ENCODE results near the gene TAF15. TPM values are rescaled to one million over a fixed set of nuclear protein-coding genes. Genes with fewer than 3 reads are reported as not detected.

Gene TAF15
- total and polyA plus RNA-seq, 4 donors: 88.5 to 138 (median 114) TPM

DNA sequence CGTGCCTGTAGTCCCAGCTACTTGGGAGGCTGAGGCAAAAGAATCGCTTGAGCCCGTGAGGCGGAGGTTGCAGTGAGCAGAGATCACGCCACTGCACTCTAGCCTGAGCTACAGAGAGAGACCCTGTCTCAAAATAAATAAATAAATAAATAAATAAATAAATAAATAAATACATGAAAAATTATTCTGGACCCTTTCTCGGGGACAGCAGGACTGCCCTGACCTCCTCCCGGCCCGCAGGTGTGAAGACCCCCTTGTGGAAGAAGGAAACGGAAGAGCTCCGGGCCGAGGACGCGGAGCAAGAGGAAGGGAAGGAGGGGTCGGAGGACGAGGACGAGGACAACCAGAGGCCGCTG is 45.5 kb upstream of the TAF15 start:
- no peak overlapping the region for H3K9ac ChIP-seq (ENCODE audit: insufficient read depth in 1 of 2, low read length in 2 of 2)
- no peak overlapping the region for H3K27ac ChIP-seq (ENCODE audit: low read depth in 1 of 2, low read length in 1 of 2)
- no peak for DNase-seq
- TF ChIP-seq, protein P1, sequence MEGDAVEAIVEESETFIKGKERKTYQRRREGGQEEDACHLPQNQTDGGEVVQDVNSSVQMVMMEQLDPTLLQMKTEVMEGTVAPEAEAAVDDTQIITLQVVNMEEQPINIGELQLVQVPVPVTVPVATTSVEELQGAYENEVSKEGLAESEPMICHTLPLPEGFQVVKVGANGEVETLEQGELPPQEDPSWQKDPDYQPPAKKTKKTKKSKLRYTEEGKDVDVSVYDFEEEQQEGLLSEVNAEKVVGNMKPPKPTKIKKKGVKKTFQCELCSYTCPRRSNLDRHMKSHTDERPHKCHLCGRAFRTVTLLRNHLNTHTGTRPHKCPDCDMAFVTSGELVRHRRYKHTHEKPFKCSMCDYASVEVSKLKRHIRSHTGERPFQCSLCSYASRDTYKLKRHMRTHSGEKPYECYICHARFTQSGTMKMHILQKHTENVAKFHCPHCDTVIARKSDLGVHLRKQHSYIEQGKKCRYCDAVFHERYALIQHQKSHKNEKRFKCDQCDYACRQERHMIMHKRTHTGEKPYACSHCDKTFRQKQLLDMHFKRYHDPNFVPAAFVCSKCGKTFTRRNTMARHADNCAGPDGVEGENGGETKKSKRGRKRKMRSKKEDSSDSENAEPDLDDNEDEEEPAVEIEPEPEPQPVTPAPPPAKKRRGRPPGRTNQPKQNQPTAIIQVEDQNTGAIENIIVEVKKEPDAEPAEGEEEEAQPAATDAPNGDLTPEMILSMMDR (IDR thresholded peaks at IDR 0.05; ENCODE audit: control extremely low read depth, extremely low read depth): no peak
- no peak for ATAC-seq (ENCODE audit: insufficient read depth, low FRiP score)
- H3K36me3 ChIP-seq (ENCODE audit: control insufficient read depth in 4 of 4, insufficient read depth in 4 of 4, low read length in 4 of 4): no peaks in the 10 kb centered on the region
- H3K4me3 ChIP-seq: no peak overlapping the region
- H3K9me3 ChIP-seq (ENCODE audit: control insufficient read depth in 4 of 4, insufficient read depth in 3 of 4, low read length in 3 of 4): no peaks in the 10 kb centered on the region
- 30 to 33% methylated on average over 17 of the region's 17 CpGs for WGBS, 2 donors
- no peaks in the 10 kb centered on the region for H3K27me3 ChIP-seq (ENCODE audit: control insufficient read depth in 3 of 3, insufficient read depth in 3 of 3, low read length in 2 of 3)
- H3K4me1 ChIP-seq (ENCODE audit: control insufficient read depth in 5 of 5, insufficient read depth in 5 of 5, low read length in 5 of 5): peaks cover 0 to 15% (median 0%) of the 10 kb centered on the region in 5 donors

DNA sequence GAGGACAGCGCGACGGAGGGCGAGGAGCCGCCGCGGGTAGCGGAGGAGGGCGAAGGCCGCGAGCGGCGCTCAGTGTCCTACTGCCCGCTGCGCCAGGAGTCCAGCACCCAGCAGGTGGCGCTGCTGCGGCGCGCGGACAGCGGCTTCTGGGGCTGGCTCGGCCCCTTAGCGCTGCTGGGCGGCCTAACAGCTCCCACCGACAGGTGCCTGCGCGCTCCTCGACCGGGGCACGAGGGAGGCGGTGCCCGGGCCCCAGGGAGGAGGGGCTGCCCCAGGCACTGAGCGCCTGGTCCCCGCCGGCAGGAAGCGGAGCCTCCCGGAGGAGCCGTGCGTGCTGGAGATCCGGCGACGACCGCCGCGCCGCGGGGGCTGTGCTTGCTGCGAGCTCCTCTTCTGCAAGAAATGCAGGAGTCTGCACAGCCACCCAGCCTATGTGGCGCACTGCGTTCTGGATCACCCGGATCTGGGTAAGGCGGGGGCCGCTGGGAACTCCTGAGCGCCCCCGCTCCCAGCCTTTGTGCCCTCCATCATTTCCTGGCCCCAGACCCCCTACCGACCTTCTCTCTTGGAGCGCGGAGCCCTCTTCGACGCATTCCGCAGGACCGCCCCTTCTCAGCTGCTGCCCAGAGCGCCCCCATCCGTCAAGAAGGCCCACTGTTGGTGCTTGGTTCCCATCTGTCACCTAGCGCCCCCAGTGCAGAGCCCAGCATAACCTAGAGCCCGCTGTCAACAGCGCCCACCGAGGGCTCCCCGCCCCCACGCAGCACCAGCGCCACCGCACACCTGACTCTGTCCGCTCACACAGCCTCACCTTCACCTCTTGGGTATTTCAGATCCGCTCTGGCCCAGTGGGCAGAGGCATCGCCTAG is 44.9 kb upstream of the TAF15 start:
- Histone ChIP-seq H3K4me3 (peak overlapping the region; percentile 7), H3K9me3 (ENCODE audit: control insufficient read depth in 4 of 4, insufficient read depth in 3 of 4, low read length in 3 of 4) (no peaks in the 10 kb centered on the region), H3K9ac (ENCODE audit: insufficient read depth in 1 of 2, low read length in 2 of 2) (no peak overlapping the region), H3K27ac (ENCODE audit: low read depth in 1 of 2, low read length in 1 of 2) (peak overlapping the region in 1 of 2 donors; percentile 49), H3K36me3 (ENCODE audit: control insufficient read depth in 4 of 4, insufficient read depth in 4 of 4, low read length in 4 of 4) (no peaks in the 10 kb centered on the region), H3K4me1 (ENCODE audit: control insufficient read depth in 5 of 5, insufficient read depth in 5 of 5, low read length in 5 of 5) (peaks cover 0 to 15% (median 0%) of the 10 kb centered on the region in 5 donors), H3K27me3 (ENCODE audit: control insufficient read depth in 3 of 3, insufficient read depth in 3 of 3, low read length in 2 of 3) (no peaks in the 10 kb centered on the region)
- peak; percentile 85 to 92 (median 90) for DNase-seq
- TF ChIP-seq, protein P1 (IDR thresholded peaks at IDR 0.05; ENCODE audit: control extremely low read depth, extremely low read depth): peak; percentile 98
- WGBS, 2 donors: 4 to 6% methylated on average over 50 to 75 of the region's 75 CpGs
- peak; percentile 82 for ATAC-seq (ENCODE audit: insufficient read depth, low FRiP score)

DNA sequence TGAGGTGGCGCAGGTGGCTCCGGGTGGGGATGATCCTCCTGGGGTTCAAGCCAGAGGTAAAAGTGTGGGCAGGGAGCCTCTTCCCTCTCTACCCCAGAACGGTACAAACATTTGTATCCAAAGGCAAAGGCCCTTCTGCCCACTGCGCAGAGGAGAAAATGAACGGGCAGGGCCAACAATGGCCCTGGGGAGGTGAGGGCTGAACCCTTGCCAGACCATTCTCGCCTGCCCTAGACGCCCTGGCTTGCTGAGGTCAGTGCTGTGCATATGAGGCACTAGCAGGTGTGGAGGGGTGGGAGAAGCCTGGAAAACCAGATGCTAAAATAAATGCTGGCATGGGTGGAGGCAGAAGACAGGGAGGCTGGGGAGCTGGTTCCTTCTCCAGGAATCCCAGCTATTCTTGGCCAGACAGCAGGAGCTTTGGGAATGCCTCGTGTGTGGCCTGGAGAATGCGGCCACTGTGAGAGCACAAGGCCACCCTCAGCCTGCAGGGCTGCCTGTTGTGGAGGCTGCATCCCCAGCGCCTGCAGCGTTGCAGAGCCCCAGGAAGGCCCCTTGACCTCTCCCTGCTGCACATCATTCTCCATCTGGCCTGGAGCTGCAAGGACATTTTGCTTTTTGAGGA is 44.1 kb upstream of the TAF15 start:
- Histone ChIP-seq H3K9ac (ENCODE audit: insufficient read depth in 1 of 2, low read length in 2 of 2) (no peak overlapping the region), H3K27ac (ENCODE audit: low read depth in 1 of 2, low read length in 1 of 2) (no peak overlapping the region), H3K9me3 (ENCODE audit: control insufficient read depth in 4 of 4, insufficient read depth in 3 of 4, low read length in 3 of 4) (no peaks in the 10 kb centered on the region), H3K4me1 (ENCODE audit: control insufficient read depth in 5 of 5, insufficient read depth in 5 of 5, low read length in 5 of 5) (peaks cover 0 to 15% (median 0%) of the 10 kb centered on the region in 5 donors), H3K4me3 (no peak overlapping the region), H3K36me3 (ENCODE audit: control insufficient read depth in 4 of 4, insufficient read depth in 4 of 4, low read length in 4 of 4) (no peaks in the 10 kb centered on the region), H3K27me3 (ENCODE audit: control insufficient read depth in 3 of 3, insufficient read depth in 3 of 3, low read length in 2 of 3) (no peaks in the 10 kb centered on the region)
- no peak for ATAC-seq (ENCODE audit: insufficient read depth, low FRiP score)
- DNase-seq: peak; percentile 13 to 24 (median 19)
- 78 to 80% methylated on average over 11 of the region's 11 CpGs for WGBS, 2 donors
- TF ChIP-seq, protein P1 (IDR thresholded peaks at IDR 0.05; ENCODE audit: control extremely low read depth, extremely low read depth): no peak
